H9 (cell line): ENCODE data around the gene MRGPRF. TPM values are rescaled to one million over a fixed set of nuclear protein-coding genes. Genes with fewer than 3 reads are reported as not detected.

Experiments used
- DNase-seq: peaks from one replicate; pipeline ENCODE4 v3.0.0-alpha.2; 2017
- H2AFZ ChIP-seq: one replicate; pipeline ENCODE4 v1.6.1; 2013; ENCODE audit warnings: mild to moderate bottlenecking, low read length, control low read depth, moderate library complexity
- H2AK5ac ChIP-seq: 2 replicates; pipeline ENCODE4 v1.6.1; 2013; ENCODE audit warnings: low read length, control low read depth, mixed read lengths; ENCODE audit not compliant: insufficient read length
- H2BK120ac ChIP-seq: one replicate; pipeline ENCODE4 v1.6.1; 2013; ENCODE audit warnings: low read depth, mild to moderate bottlenecking, low read length, control low read depth, inconsistent platforms; ENCODE audit not compliant: poor library complexity, severe bottlenecking
- H2BK12ac ChIP-seq: 2 replicates; pipeline ENCODE4 v1.6.1; 2013; ENCODE audit warnings: low read length, control low read depth, mixed read lengths, low read depth; ENCODE audit not compliant: insufficient read length
- H2BK15ac ChIP-seq: 2 replicates; pipeline ENCODE4 v1.6.1; 2013; ENCODE audit warnings: low read depth, low read length, control low read depth
- H2BK20ac ChIP-seq: one replicate; pipeline ENCODE4 v1.6.1; 2013; ENCODE audit warnings: low read depth, mild to moderate bottlenecking, low read length, control low read depth, inconsistent platforms; ENCODE audit not compliant: poor library complexity, severe bottlenecking
- H2BK5ac ChIP-seq: 2 replicates; pipeline ENCODE4 v1.6.1; 2013; ENCODE audit warnings: low read length, control low read depth, mixed read lengths; ENCODE audit not compliant: insufficient read length
- H3K14ac ChIP-seq: 2 replicates; pipeline ENCODE4 v1.6.1; 2013; ENCODE audit warnings: low read length, control low read depth; ENCODE audit not compliant: insufficient read depth
- H3K18ac ChIP-seq: 2 replicates; pipeline ENCODE4 v1.6.1; 2013; ENCODE audit warnings: low read depth, mild to moderate bottlenecking, mixed read lengths, low read length, control low read depth; ENCODE audit not compliant: insufficient read length
- H3K23ac ChIP-seq: 2 replicates; pipeline ENCODE4 v1.6.1; 2013; ENCODE audit warnings: low read length, control low read depth, mixed read lengths, low read depth; ENCODE audit not compliant: insufficient read length
- H3K23me2 ChIP-seq: 2 replicates; pipeline ENCODE4 v1.6.1; 2013; ENCODE audit warnings: low read depth, mild to moderate bottlenecking, mixed read lengths, low read length, control low read depth; ENCODE audit not compliant: insufficient read length, poor library complexity, severe bottlenecking
- H3K27ac ChIP-seq: 2 replicates; pipeline ENCODE4 v1.5.1; 2013; ENCODE audit warnings: low read length, control low read depth, mixed read lengths, low read depth; ENCODE audit not compliant: insufficient read length
- H3K27me3 ChIP-seq: 2 replicates; pipeline ENCODE4 v1.6.1; 2013; ENCODE audit warnings: low read length, control low read depth, inconsistent platforms; ENCODE audit not compliant: insufficient read depth
- H3K4ac ChIP-seq: 2 replicates; pipeline ENCODE4 v1.6.1; 2013; ENCODE audit warnings: low read depth, mild to moderate bottlenecking, control low read depth, inconsistent platforms, low read length, moderate library complexity
- H3K4me1 ChIP-seq: 2 replicates; pipeline ENCODE4 v1.6.1; 2013; ENCODE audit warnings: low read length, control low read depth, inconsistent platforms; ENCODE audit not compliant: insufficient read depth
- H3K4me2 ChIP-seq: 2 replicates; pipeline ENCODE4 v1.6.1; 2013; ENCODE audit warnings: low read length, control low read depth, mixed read lengths; ENCODE audit not compliant: insufficient read length, insufficient read depth
- H3K56ac ChIP-seq: 2 replicates; pipeline ENCODE4 v1.6.1; 2013; ENCODE audit warnings: low read depth, mild to moderate bottlenecking, mixed read lengths, low read length, control low read depth; ENCODE audit not compliant: insufficient read length
- H3K79me1 ChIP-seq: 2 replicates; pipeline ENCODE4 v1.6.1; 2013; ENCODE audit warnings: low read depth, mild to moderate bottlenecking, moderate library complexity, low read length, control low read depth, inconsistent platforms; ENCODE audit not compliant: insufficient read depth, poor library complexity, severe bottlenecking
- H3K79me2 ChIP-seq: 2 replicates; pipeline ENCODE4 v1.6.1; 2013; ENCODE audit warnings: low read length, control low read depth, inconsistent platforms; ENCODE audit not compliant: insufficient read depth
- H3K9ac ChIP-seq: 2 replicates; pipeline ENCODE4 v1.6.1; 2013; ENCODE audit warnings: low read length, control low read depth, mixed read lengths; ENCODE audit not compliant: insufficient read length; ENCODE audit errors: extremely low read depth
- H3K9me3 ChIP-seq: one replicate; pipeline ENCODE4 v1.6.1; 2013; ENCODE audit warnings: low read depth, low read length, inconsistent platforms; ENCODE audit not compliant: control insufficient read depth
- H3T11ph ChIP-seq: one replicate; pipeline ENCODE4 v1.6.1; 2013; ENCODE audit warnings: mild to moderate bottlenecking, low read length, control low read depth, inconsistent platforms
- H4K20me1 ChIP-seq: one replicate; pipeline ENCODE4 v1.6.1; 2013; ENCODE audit not compliant: control insufficient read depth, insufficient read length, insufficient read depth
- H4K5ac ChIP-seq: 2 replicates; pipeline ENCODE4 v1.6.1; 2013; ENCODE audit warnings: low read depth, mild to moderate bottlenecking, mixed read lengths, low read length, control low read depth; ENCODE audit not compliant: insufficient read length
- H4K8ac ChIP-seq: replicated peaks from 2 replicates; pipeline ENCODE4 v1.6.1; 2013; ENCODE audit warnings: low read length, control low read depth, mixed read lengths, low read depth; ENCODE audit not compliant: insufficient read length
- H4K91ac ChIP-seq: 2 replicates; pipeline ENCODE4 v1.6.1; 2013; ENCODE audit warnings: low read depth, mild to moderate bottlenecking, moderate library complexity, mixed read lengths, low read length, control low read depth; ENCODE audit not compliant: insufficient read length
- H3K27ac Mint-ChIP-seq, 3 experiments: 2 replicates in 2 of 3; 3 replicates in 1 of 3; pipeline ENCODE4 v1.8.0; 2020 to 2021; ENCODE audit warnings: mixed read lengths in 3 of 3, mild to moderate bottlenecking in 1 of 3, moderate library complexity in 1 of 3
- H3K27me3 Mint-ChIP-seq: 2 replicates; pipeline ENCODE4 v1.8.0; 2021; ENCODE audit warnings: low read depth, mild to moderate bottlenecking, moderate library complexity, mixed read lengths
- H3K36me3 Mint-ChIP-seq, 3 experiments: 2 replicates in 2 of 3; 3 replicates in 1 of 3; pipeline ENCODE4 v1.8.0; 2020 to 2021; ENCODE audit warnings: low read depth in 3 of 3, mixed read lengths in 3 of 3; ENCODE audit not compliant: insufficient read depth in 1 of 3
- H3K4me1 Mint-ChIP-seq, 2 experiments: 2 replicates each; pipeline ENCODE4 v1.8.0; 2020; ENCODE audit warnings: mixed read lengths in 2 of 2
- H3K4me3 Mint-ChIP-seq, 2 experiments: 2 replicates in 1 of 2; 3 replicates in 1 of 2; pipeline ENCODE4 v1.8.0; 2020 to 2021; ENCODE audit warnings: mild to moderate bottlenecking in 2 of 2, mixed read lengths in 2 of 2, moderate library complexity in 1 of 2
- H3K9me3 Mint-ChIP-seq, 2 experiments: 2 replicates in 1 of 2; 3 replicates in 1 of 2; pipeline ENCODE4 v1.8.0; 2020; ENCODE audit warnings: mild to moderate bottlenecking in 2 of 2, mixed read lengths in 2 of 2, moderate library complexity in 1 of 2
- WGBS: extraction: QIAGEN DNeasy Blood & Tissue Kit; methylation state at CpG from one replicate; pipeline ENCODE4 v1.1.7; 2013; ENCODE audit warnings: missing lambda C conversion rate, low lambda C conversion rate, mixed read lengths; ENCODE audit not compliant: insufficient read length; ENCODE audit errors: extremely low coverage; 5-methylcytosine and 5-hydroxymethylcytosine counted together
- total RNA-seq: library from RNA; stranded (reverse); gene quantifications from 2 replicates; pipeline ENCODE4 v1.2.1, GENCODE V29; 2021
- TF ChIP-seq, protein P1 (sequence below): fragments of 200-600 bp; sonication (generic); conservative IDR thresholded peaks from 3 replicates; pipeline ENCODE4 v1.8.0; 2021; ENCODE audit warnings: antibody characterized with exemption, mild to moderate bottlenecking

The MRGPRF gene
- total RNA-seq, 1 experiment from 2014 or later: 4.0 TPM

DNA sequence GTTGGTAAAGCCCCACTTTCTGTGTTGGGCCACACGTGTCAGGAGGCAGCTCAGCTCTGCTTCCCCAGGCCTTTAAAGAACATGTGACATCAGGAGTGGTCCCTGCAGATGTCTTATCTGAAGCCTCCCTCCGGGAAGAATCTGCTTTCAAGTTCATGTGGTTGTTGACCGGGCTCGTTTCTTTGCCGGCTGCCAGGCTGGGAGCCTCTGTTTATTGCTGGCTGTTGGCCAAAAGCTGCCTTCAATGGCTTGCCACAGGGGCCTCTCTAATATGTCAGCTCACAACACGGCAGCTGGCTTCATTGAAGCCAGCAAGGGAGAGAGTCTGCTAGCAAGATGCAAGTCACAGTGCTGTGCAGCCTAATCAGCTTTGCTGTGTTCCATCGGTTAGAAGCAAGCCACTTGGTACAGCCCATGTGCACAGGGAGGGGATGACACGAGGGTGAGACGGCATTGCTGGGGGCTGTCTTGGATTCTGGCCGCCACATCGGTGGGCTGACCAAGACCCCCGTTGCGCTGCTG is 14.6 kb downstream of the MRGPRF start:
- no peaks in the 10 kb centered on the region; a peak in 1 of 5 replicates for H3K9me3 Mint-ChIP-seq
- Histone ChIP-seq H3K56ac (no peak overlapping the region), H3K14ac (no peak overlapping the region), H4K5ac (no peak overlapping the region), H2BK5ac (no peak overlapping the region), H3K23me2 (no peaks in the 10 kb centered on the region), H2BK12ac (no peak overlapping the region), H2BK15ac (no peak overlapping the region), H3K18ac (no peak overlapping the region), H3K27ac (no peak overlapping the region), H4K20me1 (no peaks in the 10 kb centered on the region), H3K4me1 (no peaks in the 10 kb centered on the region), H3K27me3 (no peaks in the 10 kb centered on the region), H2BK120ac (no peak overlapping the region), H4K91ac (no peak overlapping the region), H3K4ac (no peak overlapping the region), H4K8ac (no peak overlapping the region), H2BK20ac (no peak overlapping the region), H3K9me3 (no peaks in the 10 kb centered on the region), H3T11ph (no peak overlapping the region), H3K4me2 (no peak overlapping the region), H3K79me2 (no peaks in the 10 kb centered on the region), H3K79me1 (no peaks in the 10 kb centered on the region), H3K23ac (no peak overlapping the region), H2AFZ (no peak overlapping the region), H2AK5ac (no peak overlapping the region), H3K9ac (no peak overlapping the region)
- H3K27me3 Mint-ChIP-seq: no peaks in the 10 kb centered on the region
- H3K4me3 Mint-ChIP-seq: no peak overlapping the region
- no peak overlapping the region for H3K27ac Mint-ChIP-seq
- peaks cover 5 to 15% of the 10 kb centered on the region in 2 experiments for H3K4me1 Mint-ChIP-seq
- TF ChIP-seq, protein P1, sequence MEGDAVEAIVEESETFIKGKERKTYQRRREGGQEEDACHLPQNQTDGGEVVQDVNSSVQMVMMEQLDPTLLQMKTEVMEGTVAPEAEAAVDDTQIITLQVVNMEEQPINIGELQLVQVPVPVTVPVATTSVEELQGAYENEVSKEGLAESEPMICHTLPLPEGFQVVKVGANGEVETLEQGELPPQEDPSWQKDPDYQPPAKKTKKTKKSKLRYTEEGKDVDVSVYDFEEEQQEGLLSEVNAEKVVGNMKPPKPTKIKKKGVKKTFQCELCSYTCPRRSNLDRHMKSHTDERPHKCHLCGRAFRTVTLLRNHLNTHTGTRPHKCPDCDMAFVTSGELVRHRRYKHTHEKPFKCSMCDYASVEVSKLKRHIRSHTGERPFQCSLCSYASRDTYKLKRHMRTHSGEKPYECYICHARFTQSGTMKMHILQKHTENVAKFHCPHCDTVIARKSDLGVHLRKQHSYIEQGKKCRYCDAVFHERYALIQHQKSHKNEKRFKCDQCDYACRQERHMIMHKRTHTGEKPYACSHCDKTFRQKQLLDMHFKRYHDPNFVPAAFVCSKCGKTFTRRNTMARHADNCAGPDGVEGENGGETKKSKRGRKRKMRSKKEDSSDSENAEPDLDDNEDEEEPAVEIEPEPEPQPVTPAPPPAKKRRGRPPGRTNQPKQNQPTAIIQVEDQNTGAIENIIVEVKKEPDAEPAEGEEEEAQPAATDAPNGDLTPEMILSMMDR: no peak
- peak; percentile 22 for DNase-seq
- WGBS: no CpG with 5 or more reads among the region's 13 CpGs
- H3K36me3 Mint-ChIP-seq: no peaks in the 10 kb centered on the region
